LHCN-M2 (cell line): ENCODE data around the gene YEATS4. TPM values are rescaled to one million over a fixed set of nuclear protein-coding genes. Genes with fewer than 3 reads are reported as not detected.
"Not testable (repeated sequence)": the region's sequence is repeated elsewhere in the genome, so short reads cannot be mapped to it uniquely, and the experiment has no call there.

Experiments
- DNase-seq: peaks from one replicate; pipeline ENCODE4 v3.0.0-alpha.2; 2012; ENCODE audit warnings: low read depth
- polyA plus RNA-seq: library from polyadenylated mRNA; unstranded; fragments of >200 nt; gene quantifications from one replicate; pipeline ENCODE4 v1.2.1, GENCODE V29; 2012; ENCODE audit warnings: missing spikeins
- total RNA-seq: library from RNA; depleted of rRNA; stranded (reverse); fragments of >200 nt; gene quantifications from 2 replicates; pipeline ENCODE4 v1.2.3, GENCODE V29; 2014; rRNA removed

The YEATS4 gene
- total RNA-seq = 39.9 and 48.4 TPM in 2 replicates
- 7.8 TPM for polyA plus RNA-seq

DNA sequence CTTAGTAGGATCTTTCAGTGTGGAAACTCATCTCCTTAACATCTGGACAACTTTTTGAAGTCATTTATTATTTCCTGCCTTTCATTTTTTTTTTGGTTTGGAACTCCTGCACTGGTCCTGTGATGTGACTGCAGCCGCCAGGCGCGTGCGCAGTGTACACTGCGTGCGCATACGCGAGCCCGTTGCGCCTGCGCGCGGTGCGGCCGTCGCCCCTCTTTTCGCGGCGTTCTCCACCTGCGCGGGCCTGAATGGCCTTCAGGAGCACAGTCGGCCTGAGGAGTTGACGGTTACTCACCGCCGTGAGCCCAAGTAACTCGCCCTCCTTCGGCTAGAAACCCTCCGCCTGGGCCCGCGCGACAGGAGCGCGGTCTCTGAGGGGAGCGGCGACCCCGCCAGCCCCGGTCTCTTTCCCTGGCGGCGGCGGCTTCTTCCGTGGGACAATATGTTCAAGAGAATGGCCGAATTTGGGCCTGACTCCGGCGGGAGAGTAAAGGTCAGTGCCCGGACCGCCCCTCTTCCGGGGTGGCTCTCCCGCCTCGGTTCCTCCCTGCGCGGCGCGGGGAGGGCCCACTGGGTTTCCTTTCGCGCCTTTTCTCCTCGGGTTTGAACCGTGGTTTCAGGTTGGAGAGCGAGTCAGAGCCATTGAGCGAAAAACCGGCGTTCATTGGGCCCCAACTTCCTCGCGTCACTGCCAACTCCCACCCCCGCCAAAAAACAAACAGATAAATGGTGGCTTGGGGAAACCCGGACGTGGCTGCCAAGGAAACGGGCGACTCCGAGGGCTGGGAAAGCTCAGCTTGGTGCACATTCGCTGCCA is at the start of gene YEATS4:
TSS of gene YEATS4 (plus strand) at position 213 of the 817 bp plus-strand sequence. CDS start at position 443, 230 bp downstream.
- peak; percentile 94 for DNase-seq

DNA sequence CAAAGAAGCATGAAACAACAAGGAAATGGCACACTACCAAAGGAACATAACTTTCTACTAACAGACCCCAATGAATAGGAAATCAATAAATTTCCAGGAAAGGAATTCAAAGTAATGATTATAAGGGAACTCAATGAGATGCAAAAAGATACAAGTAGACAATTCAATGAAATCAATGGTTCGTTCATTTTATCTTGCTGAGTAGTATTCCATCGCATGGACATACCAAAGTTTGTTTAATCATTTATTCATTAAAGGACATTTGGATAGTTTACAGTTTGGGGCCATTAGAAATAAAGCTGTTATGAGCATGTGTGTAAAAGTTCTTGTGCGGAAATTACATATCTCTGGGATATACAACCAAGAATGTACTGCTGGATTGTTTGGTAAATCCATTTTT is 46.3 kb upstream of the YEATS4 start:
- no peak for DNase-seq

DNA sequence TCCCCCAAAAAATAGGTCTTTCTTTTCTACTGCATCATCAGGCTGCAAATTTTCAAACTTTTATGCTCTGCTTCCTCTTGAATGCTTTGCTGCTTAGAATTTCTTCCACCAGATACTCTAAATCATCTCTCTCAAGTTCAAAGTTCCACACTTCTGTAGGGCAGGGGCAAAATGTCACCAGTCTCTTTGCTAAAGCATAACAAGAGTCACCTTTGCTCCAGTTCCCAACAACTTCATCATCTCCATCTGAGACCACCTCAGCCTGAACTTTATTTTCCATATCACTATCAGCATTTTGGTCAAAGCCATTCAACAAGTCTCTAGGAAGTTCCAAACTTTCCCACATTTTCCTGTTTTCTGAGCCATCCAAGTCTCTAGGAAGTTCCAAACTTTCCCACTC is 42.8 kb upstream of the YEATS4 start:
- not testable (repeated sequence) for DNase-seq

DNA sequence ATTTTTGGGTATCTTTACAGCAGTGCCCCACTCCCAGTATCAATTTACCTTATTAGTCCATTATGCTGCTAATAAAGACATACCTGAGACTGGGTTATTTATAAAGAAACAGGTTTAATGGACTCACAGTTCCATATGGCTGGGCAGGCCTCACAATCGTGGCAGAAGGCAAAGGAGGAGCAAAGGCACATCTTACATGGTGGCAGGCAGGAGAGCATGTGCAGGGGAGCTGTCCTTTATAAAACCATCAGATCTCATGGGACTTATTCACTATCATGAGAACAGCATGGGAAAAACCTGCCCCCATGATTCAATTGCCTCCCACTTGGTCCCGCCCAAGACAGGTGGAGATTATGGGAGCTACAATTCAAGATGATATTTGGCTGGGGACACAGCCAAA is 42.3 kb upstream of the YEATS4 start:
- DNase-seq = not testable (repeated sequence)

DNA sequence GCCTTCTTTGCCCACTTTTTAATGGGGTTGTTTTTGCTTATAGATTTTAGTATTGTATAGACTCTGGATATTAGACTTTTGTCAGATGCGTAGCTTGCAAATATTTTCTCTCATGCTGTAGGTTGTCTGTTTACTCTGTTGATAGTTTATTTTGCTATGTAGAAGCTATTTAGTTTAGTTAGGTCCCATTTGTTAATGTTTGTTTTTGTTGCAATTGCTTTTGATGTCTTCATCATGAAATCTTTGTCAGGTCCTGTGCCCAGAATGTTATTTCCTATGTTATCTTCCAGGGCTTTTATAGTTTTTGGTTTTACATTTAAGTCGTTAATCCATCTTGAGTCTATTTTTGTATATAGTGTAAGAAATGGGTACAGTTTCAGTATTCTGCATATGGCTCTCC is 41.3 kb upstream of the YEATS4 start:
- DNase-seq = no peak

DNA sequence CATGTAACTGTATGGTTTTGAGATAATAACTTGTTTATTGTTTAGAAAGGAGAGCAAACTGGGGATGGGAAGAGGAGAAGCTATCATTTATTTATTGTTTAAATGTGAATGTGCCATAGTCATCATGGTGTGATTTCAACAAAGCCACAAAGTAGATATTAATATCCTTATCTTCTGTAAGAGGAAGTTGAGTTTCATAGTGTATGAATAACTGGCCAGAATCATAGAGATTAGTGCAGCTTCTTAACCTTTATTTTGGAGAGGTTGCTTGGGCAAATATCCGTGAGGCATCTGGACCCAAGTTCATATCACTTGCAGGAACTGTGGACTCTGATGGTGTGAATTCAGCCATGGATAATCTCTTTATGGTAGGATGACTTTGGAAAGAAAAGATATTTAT is 38.2 kb upstream of the YEATS4 start:
- no peak for DNase-seq

DNA sequence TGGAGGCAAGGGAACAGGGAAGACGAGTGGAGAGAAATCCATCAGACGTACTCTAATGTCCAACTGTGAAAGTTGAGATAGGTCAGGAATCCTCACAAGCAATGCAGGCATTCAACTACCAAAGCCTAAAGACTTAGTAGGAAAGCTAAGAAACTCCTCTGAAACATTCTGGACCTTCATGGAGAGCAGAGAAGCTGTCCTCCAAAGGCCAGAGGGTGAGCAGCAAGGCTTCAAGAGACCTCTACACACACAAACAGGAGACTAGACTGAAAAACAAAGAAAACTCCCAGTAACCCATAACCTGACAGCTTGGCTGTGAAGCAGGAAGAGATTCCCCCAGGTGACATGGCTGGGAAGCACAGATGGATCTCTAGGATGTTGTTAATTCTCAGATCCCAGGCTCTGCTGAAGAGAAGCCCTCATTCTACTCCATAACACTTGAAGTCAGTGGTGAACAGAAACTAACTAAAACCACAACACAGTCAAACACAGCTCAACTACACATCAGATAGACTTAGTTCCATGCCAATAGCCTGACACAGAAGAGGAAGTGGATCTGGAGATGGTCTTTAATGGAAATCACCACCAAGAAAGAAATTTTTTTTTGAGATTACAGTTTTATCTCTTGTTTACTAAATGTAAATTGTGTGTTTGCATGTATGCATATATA is 34.6 kb upstream of the YEATS4 start:
- DNase-seq = no peak

DNA sequence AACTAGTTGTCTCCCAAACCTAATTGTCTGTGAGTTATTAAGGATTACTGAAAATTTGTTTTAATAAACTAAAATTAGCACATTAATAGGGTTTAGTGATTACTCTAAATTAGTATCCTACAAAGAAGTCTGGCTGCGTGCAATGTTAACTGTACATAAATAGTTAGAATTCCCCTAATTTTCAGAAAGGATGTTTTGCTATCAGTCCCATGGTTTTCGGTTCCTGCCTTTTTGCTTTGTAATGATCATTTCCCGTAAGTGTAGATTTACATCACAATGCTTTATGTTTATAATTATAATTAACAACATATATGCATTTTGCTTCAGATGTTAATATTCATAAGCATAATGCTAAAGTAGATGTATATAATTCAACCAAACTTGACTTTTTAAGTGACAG is 31.1 kb upstream of the YEATS4 start:
- DNase-seq = no peak

DNA sequence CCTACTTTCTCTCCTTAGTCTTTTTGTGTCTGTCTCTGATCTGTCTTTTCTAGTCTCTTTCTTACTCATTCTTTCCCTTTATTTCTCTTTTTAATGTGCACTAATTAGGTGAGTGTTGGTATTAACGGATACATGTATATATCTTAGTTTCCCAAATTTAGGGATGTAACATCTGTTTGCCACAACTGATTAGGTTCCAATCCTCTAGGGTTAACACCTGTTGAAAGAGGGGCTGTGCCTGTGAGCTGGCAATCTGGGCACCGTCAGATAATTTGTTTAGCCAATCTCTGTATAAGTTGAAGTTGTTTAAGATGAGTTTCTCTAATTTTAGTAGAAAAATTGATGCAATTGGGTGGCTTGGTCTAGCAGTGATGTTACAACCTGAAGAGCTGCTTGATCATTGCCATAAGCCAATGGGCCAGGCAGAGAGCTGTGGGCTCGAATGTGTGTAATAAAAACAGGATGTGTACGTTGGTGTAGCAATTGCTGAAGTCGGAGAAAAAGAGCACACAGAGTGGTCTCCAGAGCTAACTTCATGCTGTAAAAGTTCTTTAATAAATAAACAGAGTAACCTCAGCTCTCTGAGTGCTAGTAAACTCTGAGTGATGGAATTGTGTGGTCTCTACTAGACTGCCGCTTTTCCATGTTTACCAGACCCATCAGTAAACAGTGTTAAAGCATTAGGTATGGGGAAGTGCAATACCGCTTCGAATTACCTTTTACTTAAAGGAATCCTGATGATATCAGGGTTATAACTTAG is 29.7 kb upstream of the YEATS4 start:
- DNase-seq = no peak

DNA sequence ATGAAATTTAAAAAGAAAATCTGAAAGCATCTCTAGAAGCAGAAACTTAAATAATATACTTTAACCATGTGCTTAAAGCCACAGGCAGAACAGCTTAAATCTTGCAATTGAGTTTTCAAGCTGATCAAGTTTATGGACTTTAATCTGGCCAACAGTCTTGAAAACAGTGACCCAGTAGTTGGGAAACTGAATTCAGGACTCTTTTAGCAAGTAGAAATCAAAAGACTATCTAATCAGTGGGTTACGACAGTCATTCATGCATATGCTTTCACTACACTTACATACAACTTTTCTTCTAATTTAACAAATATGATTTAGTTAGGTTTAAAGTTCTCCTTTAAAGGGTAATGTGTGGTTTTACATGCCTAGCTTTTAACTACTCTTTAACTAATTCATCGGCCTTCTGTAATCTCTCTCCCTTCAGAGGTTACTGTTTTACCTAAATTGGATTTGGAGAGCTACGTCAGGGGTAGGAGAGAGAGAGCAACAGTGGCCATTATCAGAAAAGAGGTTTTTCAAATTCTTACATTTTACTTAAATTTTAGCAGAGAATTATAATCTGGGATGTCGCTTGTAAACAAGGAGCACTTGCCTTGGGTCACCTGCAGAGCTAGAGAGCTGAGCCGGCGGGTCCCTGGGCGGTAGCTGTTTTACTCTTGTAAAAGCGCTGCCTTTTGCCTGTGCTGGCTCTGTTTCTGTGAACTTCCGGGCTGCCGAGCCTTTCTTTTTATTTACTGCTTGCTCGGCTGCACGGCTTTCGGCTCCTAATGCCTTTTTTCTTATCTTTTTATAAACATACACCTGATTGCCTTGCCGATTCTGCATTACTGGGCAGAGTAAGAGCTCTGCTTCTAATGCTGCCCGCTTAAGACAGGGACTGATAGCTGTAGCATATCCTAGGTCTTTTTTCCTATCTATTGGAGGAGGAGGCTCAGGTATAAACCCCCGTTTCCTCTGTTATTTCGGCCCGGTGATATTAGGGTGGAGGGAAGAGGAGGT is 28.8 kb upstream of the YEATS4 start:
- DNase-seq = no peak

DNA sequence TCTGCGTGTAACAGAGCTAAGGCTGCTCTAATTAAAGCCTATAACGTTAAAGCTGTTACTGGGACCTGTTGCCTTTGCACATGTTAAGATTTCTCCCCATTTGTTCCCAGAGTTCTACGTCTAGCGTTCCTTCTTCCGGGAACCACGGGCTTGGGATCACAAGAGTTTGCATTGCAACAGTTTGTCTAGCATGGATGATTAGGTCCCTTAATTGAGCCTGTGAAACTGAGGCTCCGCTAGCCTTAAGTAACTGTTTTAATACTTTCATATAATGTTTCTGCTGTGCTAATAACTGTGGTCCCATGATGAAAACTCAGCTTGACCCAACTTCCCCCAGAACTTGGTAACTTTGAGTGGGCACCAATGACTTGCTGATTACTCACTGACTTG is 28.0 kb upstream of the YEATS4 start:
- DNase-seq = no peak

DNA sequence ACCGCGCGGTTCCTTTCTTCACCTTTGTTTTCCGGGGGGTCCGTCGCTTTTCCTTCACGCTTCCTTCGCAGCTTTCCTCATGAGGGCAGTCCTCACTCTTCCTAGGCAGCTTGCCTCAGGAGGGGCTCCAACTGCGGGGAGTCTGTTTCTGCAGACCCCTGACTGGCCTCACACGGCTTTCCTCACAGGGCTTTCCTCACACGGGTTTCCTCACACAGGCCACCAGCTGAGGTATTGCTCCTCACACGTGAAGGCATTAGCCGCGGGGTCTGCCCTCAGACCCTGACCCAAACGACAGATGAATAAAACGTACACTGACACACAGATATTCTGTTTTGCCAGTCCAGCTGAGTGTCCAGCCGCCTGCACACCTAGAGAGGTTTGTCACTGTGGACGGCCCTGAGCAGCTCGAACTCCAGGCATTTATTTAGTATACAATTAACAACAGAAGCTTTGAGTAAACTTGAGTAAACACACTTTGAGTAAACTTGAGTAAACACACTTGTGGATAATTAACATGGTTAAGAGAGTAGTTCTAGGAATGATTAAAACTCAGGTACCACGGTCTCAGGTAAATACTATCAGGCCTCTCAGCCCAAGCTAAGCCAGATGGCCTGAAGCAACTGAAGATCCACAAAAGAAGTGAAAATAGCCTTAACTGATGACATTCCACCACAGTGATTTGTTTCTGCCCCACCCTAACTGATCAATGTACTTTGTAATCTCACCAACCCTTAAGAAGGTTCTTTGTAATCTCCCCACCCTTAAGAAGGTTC is 27.4 kb upstream of the YEATS4 start:
- DNase-seq = no peak

DNA sequence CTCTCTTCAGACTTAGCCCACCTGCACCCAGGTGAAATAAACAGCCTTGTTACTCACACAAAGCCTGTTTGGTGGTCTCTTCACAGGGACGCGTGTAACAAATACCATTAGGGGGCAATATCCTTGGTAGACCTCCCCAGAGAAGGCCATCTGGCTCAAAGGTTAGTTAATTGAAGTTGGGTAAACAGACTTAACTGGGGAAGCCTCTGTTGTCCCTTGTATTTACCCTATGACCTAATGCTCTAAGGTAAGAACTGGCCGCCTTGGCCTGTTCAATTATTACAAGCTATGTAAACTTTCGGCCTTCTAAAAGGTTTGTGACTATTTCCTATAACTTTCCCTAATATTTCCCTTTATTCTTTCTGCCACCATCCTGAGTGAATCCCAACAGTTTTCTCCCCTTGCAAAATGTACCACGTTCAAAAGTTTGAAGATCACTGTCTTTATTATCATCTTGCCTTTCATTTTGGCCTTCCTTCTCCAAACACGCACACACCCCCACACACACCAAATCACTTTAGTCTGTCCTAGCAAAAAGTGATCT is 26.7 kb upstream of the YEATS4 start:
- no peak for DNase-seq

DNA sequence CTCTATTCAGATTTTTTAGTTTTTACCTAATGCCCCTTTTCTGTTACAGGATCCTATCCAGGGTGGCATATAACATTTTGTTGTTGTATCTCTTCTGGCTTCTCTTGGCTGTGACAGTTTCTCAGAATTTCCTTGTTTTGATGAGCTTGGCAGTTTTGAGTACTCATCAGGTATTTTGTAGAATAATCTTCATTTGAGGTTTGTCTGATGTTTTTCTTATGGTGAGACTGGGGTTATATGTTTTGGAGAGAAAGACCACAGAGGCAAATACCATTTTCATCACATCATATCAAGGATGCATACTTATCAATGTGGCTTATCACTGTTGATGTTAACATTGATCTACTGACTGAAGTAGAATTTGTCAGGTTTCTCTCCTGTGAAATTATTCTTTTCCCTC is 25.4 kb upstream of the YEATS4 start:
- DNase-seq = no peak

DNA sequence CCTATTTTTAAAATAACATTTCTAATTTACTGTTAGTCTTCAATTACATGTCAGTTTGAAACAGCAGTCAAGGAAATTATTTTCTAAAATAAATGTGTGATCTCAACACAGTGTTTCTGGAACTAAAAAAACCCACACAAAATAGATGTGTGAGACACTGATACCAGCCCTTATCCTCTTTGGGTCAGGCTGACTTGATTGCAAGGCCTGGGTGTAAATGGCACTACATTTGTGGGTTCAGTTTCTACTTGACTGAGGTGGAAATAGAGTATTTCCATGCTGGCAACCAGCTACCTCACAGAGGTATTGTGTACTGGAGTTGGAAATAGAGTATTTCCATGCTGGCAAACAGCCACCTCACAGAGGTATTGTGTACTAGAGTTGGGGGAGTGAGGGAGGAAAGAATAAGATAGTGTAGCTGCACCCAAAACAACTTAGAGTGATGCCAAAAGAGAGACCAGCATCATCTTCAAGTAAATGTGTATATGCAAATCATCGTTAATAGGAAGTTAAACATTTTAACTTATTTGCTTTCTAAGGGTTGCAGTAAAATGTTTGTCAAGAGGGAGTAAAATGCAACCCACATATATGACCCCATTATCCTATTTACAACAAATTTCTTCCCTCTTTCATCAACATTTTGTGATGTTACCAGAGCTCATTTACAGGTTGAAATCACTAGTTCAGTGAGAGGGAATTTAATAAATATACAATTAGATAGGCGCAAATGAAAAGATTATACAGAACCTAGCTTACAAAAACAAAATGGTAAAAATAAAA is 22.0 kb upstream of the YEATS4 start:
- DNase-seq = no peak

DNA sequence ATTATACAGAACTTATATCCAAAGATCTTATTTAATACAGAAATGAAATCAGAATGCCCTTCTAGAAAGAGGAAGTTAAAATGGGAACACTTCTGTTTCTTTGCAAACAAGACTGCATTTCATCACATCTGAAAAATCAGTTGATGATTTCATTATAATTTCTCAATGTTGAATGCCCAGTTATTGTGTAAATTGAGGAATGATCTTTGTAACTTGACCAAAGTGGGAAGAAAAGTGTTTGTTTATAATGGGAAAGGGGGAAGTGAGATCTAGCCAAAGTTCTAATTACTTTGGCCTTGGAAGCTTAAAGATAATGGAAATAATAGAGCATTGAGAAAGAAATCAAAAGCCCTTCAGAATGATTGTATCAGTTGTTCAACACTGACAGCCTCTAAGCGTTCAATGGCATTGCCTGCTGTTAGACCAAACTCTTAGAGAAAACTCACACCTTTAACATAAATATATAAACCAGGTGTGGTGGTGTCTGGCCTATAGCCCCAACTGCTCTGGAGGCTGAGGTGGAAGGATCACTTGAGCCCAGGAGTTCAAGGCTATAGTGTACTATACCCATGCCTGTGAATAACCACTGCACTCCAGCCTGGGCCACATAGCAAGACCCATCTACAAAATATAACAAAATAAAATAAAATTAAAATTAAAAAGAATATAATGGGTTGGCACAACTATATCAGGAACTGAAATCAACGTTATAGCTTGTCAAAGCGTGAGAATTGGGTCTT is 21.3 kb upstream of the YEATS4 start:
- DNase-seq = no peak

DNA sequence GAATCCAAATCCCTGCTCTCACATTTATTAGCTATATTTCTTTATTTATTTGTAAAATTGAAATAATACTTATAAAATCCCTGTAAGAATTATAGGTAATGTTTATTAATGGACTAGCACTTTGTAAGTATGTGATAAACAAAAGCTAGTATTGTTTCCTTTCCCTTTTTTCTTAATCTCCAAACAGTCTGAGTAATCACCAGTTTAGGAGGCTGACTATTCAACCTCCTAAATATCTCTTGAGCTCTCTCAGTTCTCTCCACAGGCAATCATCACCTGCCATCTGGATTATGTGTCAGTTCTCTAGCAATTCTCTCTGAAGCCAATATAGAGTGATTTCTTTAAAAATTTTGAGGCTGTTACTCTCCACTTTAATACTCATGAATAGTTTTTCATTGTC is 20.6 kb upstream of the YEATS4 start:
- DNase-seq = no peak

DNA sequence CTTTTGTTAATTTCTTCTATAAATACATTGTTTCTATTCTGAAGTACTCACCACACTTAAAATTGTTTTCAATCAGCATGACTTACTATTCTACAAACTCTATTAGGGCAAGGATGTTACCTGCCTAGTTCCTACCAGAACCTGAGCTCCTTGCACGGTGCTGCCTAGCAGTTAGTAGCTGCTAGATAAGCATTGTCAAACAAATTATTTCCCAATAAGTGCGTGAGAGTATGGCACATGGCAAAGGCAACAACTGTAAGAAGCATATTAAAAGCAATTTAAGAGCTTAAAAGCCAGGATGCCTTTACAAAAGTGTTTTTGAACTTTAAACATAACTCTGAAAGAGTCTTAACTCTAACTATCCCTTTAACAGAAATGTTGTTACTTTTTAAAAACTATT is 19.5 kb upstream of the YEATS4 start:
- no peak for DNase-seq

DNA sequence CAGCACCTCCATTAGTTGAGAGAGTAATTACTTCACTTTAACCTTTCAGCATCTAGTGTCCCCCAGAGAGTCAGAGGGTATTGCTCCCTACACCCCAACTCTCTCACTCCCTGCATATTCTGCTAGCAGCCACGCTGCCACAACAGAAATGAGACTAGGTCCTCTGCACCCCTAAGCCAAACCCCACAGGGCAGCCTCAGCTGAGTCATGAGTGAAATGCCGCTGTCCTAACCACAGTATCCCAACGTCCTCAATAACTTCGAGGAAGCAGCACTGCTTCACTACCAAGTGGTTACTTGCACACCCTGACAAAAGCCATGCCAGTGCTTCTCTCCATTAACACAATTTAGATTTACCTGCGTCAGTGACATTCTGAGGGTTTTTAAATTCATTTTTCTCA is 18.2 kb upstream of the YEATS4 start:
- DNase-seq = peak; percentile 40
